D721Med (cell line): ENCODE data around the gene SPPL2C.

Source experiments
- DNase-seq: peaks from one replicate; pipeline ENCODE4 v3.0.0; 2011; ENCODE audit warnings: low spot score; ENCODE audit not compliant: insufficient read length
- FAIRE-seq: peaks from 2 replicates; lab custom pipeline; 2011; peaks lifted over from hg19 to GRCh38; lab: Jason Lieb, UNC
- CTCF ChIP-seq: IDR thresholded peaks from 2 replicates; pipeline ENCODE4 v1.5.1; 2012; ENCODE audit warnings: mild to moderate bottlenecking, control low read depth; ENCODE audit not compliant: insufficient read depth; ENCODE audit errors: missing control alignments

Gene SPPL2C

GRCh38 chr17:45894022-45894784, 49.5 kb downstream of the SPPL2C start, which contains the start of gene MAPT:
TSS of gene MAPT (plus strand) at chr17:45894554. CDS start at chr17:45962338, 67,784 bp downstream.
- FAIRE-seq (no peak), DNase-seq (peak; percentile 86)

GRCh38 chr17:45895304-45895968, 50.8 kb downstream of the SPPL2C start:
- no peak for FAIRE-seq
- DNase-seq: no peak
- no peak for TF ChIP-seq CTCF

More at GRCh38 chr17:45894022-45894784, 49.5 kb downstream of the SPPL2C start, which contains the start of gene MAPT:
- TF ChIP-seq CTCF: peak; percentile 86

- no peak for TF ChIP-seq CTCF
- no peak for FAIRE-seq
- no peak for DNase-seq
These were observed 51.5 kb downstream of the SPPL2C start for GRCh38 chr17:45895969-45896785.
